Neural cell (in vitro differentiated cells): Measurements from ENCODE around the gene B9D1. TPM values are rescaled to one million over a fixed set of nuclear protein-coding genes. Genes with fewer than 3 reads are reported as not detected.

Experiments used
- H2AFZ ChIP-seq: fragments of 200-600, 300-800 bp; sonication (generic), shearing (Covaris generic); 2 replicates; pipeline ENCODE4 v1.6.0; 2014; ENCODE audit warnings: low read depth, mild to moderate bottlenecking, antibody characterized with exemption, low read length, moderate library complexity
- H3F3A ChIP-seq: fragments of 200-600 bp; shearing (Covaris generic); 2 replicates; pipeline ENCODE4 v1.6.1; 2016; ENCODE audit warnings: mild to moderate bottlenecking, moderate library complexity, mixed read lengths, antibody characterized with exemption, low read length; ENCODE audit not compliant: insufficient read depth, poor library complexity, severe bottlenecking
- H3K27ac ChIP-seq: fragments of 200-600, 300-800 bp; sonication (generic), shearing (Covaris generic); 2 replicates; pipeline ENCODE4 v1.5.1; 2014; ENCODE audit warnings: mild to moderate bottlenecking, low read length, moderate library complexity
- H3K27me3 ChIP-seq: fragments of 300-800, 200-600 bp; sonication (generic), shearing (Covaris generic); 2 replicates; pipeline ENCODE4 v1.6.0; 2014; ENCODE audit warnings: mild to moderate bottlenecking, low read depth, low read length, moderate library complexity; ENCODE audit not compliant: insufficient read depth
- H3K36me3 ChIP-seq: fragments of 300-800, 200-600 bp; sonication (generic), shearing (Covaris generic); 2 replicates; pipeline ENCODE4 v1.5.1; 2014; ENCODE audit warnings: mild to moderate bottlenecking, antibody characterized with exemption, low read length, moderate library complexity; ENCODE audit not compliant: insufficient read depth
- H3K4me2 ChIP-seq: fragments of 300-800, 200-600 bp; sonication (generic), shearing (Covaris generic); 2 replicates; pipeline ENCODE4 v1.6.0; 2014; ENCODE audit warnings: mild to moderate bottlenecking, low read length
- H3K4me3 ChIP-seq: fragments of 300-800, 200-600 bp; sonication (generic), shearing (Covaris generic); 2 replicates; pipeline ENCODE4 v1.5.1; 2014; ENCODE audit warnings: mild to moderate bottlenecking, low read length, moderate library complexity
- H3K79me2 ChIP-seq: fragments of 200-600 bp; shearing (Covaris generic); replicated peaks from 2 replicates; pipeline ENCODE4 v1.6.0; 2014; ENCODE audit warnings: mild to moderate bottlenecking, low read length, moderate library complexity; ENCODE audit not compliant: insufficient read depth
- H3K9ac ChIP-seq: fragments of 300-800, 200-600 bp; sonication (generic), shearing (Covaris generic); 2 replicates; pipeline ENCODE4 v1.6.1; 2016; ENCODE audit warnings: mild to moderate bottlenecking, low read length, mixed read lengths
- H3K9me2 ChIP-seq: fragments of 200-600 bp; shearing (Covaris generic); 2 replicates; pipeline ENCODE4 v1.6.1; 2016; ENCODE audit warnings: mild to moderate bottlenecking, low read length, mixed read lengths; ENCODE audit not compliant: insufficient read depth
- H3K9me3 ChIP-seq: fragments of 200-600, 300-800 bp; sonication (generic), shearing (Covaris generic); 2 replicates; pipeline ENCODE4 v1.6.1; 2016; ENCODE audit warnings: mild to moderate bottlenecking, mixed run types, low read length, moderate library complexity, mixed read lengths
- H4K20me1 ChIP-seq: fragments of 200-600 bp; shearing (Covaris generic); 2 replicates; pipeline ENCODE4 v1.6.1; 2016; ENCODE audit warnings: mild to moderate bottlenecking, mixed run types; ENCODE audit not compliant: insufficient read depth
- EP300 ChIP-seq: fragments of 450-650 bp; conservative IDR thresholded peaks from 2 replicates; pipeline ENCODE4 v1.6.1; 2014; ENCODE audit warnings: antibody characterized with exemption, mild to moderate bottlenecking, moderate library complexity; ENCODE audit not compliant: poor library complexity, severe bottlenecking
- EZH2 ChIP-seq: fragments of 200-600, 300-800 bp; shearing (Covaris generic), sonication (generic); IDR thresholded peaks from 2 replicates; pipeline ENCODE4 v1.6.1; 2014; ENCODE audit warnings: antibody characterized with exemption, low read length, borderline replicate concordance, mild to moderate bottlenecking; ENCODE audit not compliant: insufficient read depth, poor library complexity, severe bottlenecking
- MXI1 ChIP-seq: fragments of 450-650 bp; conservative IDR thresholded peaks from 2 replicates; pipeline ENCODE4 v1.6.1; 2014; ENCODE audit warnings: antibody characterized with exemption, mild to moderate bottlenecking; ENCODE audit not compliant: poor library complexity, severe bottlenecking
- POLR2AphosphoS5 ChIP-seq: IDR thresholded peaks from 2 replicates; pipeline ENCODE4 v1.6.1; 2012
- RAD21 ChIP-seq: fragments of 450-650 bp; conservative IDR thresholded peaks from 2 replicates; pipeline ENCODE4 v1.6.1; 2014; ENCODE audit warnings: antibody characterized with exemption, mild to moderate bottlenecking, moderate library complexity
- SMC3 ChIP-seq: fragments of 450-650 bp; conservative IDR thresholded peaks from 2 replicates; pipeline ENCODE4 v1.6.1; 2014; ENCODE audit warnings: antibody characterized with exemption, mild to moderate bottlenecking, moderate library complexity; ENCODE audit not compliant: poor library complexity
- TAF1 ChIP-seq: IDR thresholded peaks from 2 replicates; pipeline ENCODE4 v1.6.1; 2012; ENCODE audit warnings: low read depth
- polyA plus RNA-seq: library from polyadenylated mRNA; depleted of rRNA; stranded (reverse); fragments of >200 nt; gene quantifications from 2 replicates; pipeline ENCODE4 v1.2.3, GENCODE V29; 2014
- TF ChIP-seq, protein P1 (sequence below): IDR thresholded peaks from 2 replicates; pipeline ENCODE4 v1.6.1; 2012; ENCODE audit warnings: borderline replicate concordance
- TF ChIP-seq, protein P2 (sequence below): fragments of 450-650 bp; IDR thresholded peaks from 2 replicates; pipeline ENCODE4 v1.5.1; 2014; ENCODE audit warnings: antibody characterized with exemption, mild to moderate bottlenecking, moderate library complexity; ENCODE audit not compliant: poor library complexity, severe bottlenecking

The B9D1 gene
- polyA plus RNA-seq, 1 donor from 2014 or later = 32.0 TPM

DNA sequence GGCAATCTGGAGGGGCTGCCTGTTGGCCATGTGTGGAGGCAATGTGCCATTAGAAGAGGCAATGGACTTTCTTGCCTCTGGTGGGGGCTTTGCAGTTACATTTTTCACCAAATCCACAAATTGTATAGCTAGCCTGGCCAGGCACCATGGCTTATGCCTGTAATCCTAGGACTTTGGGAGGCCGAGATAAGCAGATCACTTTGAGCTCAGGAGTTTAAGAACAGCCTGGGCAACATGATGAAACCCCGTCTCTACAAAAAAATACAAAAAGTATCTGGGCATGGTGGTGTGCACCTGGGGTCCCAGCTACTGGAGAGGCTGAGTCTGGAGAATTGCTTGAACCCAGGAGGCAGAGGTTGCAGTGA is 45.8 kb upstream of the B9D1 start:
- H3K27me3 ChIP-seq = no peaks in the 10 kb centered on the region
- no peaks in the 10 kb centered on the region for H3K9me3 ChIP-seq
- H3K4me2 ChIP-seq = no peak overlapping the region
- H3F3A ChIP-seq = no peaks in the 10 kb centered on the region
- H3K9ac ChIP-seq = no peak overlapping the region
- H2AFZ ChIP-seq = no peak overlapping the region
- H3K36me3 ChIP-seq = no peaks in the 10 kb centered on the region
- H4K20me1 ChIP-seq = no peaks in the 10 kb centered on the region
- no peaks in the 10 kb centered on the region for H3K9me2 ChIP-seq
- TF ChIP-seq, protein P1, sequence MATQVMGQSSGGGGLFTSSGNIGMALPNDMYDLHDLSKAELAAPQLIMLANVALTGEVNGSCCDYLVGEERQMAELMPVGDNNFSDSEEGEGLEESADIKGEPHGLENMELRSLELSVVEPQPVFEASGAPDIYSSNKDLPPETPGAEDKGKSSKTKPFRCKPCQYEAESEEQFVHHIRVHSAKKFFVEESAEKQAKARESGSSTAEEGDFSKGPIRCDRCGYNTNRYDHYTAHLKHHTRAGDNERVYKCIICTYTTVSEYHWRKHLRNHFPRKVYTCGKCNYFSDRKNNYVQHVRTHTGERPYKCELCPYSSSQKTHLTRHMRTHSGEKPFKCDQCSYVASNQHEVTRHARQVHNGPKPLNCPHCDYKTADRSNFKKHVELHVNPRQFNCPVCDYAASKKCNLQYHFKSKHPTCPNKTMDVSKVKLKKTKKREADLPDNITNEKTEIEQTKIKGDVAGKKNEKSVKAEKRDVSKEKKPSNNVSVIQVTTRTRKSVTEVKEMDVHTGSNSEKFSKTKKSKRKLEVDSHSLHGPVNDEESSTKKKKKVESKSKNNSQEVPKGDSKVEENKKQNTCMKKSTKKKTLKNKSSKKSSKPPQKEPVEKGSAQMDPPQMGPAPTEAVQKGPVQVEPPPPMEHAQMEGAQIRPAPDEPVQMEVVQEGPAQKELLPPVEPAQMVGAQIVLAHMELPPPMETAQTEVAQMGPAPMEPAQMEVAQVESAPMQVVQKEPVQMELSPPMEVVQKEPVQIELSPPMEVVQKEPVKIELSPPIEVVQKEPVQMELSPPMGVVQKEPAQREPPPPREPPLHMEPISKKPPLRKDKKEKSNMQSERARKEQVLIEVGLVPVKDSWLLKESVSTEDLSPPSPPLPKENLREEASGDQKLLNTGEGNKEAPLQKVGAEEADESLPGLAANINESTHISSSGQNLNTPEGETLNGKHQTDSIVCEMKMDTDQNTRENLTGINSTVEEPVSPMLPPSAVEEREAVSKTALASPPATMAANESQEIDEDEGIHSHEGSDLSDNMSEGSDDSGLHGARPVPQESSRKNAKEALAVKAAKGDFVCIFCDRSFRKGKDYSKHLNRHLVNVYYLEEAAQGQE = no peak
- TF ChIP-seq, protein P2, sequence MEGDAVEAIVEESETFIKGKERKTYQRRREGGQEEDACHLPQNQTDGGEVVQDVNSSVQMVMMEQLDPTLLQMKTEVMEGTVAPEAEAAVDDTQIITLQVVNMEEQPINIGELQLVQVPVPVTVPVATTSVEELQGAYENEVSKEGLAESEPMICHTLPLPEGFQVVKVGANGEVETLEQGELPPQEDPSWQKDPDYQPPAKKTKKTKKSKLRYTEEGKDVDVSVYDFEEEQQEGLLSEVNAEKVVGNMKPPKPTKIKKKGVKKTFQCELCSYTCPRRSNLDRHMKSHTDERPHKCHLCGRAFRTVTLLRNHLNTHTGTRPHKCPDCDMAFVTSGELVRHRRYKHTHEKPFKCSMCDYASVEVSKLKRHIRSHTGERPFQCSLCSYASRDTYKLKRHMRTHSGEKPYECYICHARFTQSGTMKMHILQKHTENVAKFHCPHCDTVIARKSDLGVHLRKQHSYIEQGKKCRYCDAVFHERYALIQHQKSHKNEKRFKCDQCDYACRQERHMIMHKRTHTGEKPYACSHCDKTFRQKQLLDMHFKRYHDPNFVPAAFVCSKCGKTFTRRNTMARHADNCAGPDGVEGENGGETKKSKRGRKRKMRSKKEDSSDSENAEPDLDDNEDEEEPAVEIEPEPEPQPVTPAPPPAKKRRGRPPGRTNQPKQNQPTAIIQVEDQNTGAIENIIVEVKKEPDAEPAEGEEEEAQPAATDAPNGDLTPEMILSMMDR = no peak
- TF ChIP-seq TAF1 = no peak
- TF ChIP-seq EP300 = no peak
- no peak for TF ChIP-seq POLR2AphosphoS5
- TF ChIP-seq EZH2 = no peak
- TF ChIP-seq RAD21 = no peak
- TF ChIP-seq MXI1 = no peak
- no peak for TF ChIP-seq SMC3
- H3K4me3 ChIP-seq = no peak overlapping the region
- no peak overlapping the region for H3K27ac ChIP-seq
- no peaks in the 10 kb centered on the region for H3K79me2 ChIP-seq

DNA sequence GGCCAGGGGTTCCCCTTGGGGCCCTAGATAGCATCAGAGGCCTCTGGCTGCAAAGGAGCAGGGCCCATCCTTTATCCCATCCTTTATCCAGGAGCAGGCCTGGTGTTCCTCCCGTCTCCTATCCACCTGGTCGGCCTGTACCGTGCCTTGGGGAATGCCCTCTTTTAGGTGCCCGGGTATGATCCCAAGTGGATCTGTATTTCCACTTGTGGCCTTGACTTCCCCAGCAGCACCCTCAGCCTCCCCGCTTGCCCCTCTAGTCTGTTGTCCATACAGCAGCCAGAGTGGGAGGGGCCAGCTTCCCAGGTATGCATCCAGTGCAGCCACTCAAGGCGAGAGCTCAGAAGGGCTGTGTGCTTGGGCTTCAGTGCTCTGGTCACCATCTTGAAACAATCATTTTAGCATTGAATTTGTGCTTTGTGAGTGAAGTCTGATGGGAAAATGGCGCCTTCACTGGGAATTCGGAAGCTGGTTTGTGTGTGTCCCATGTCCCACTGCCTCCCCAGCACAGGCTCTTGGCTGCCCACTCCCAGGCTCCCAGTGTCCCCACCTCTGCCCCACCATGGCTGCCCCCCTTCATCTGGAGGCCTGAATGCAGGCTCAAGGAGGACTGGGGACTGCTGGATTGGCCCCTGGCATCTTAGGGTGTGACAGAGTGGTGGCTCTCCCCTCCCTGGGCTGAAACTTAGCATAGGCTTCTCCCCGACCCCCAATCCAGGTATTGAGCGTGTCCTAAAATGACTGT is 45.2 kb upstream of the B9D1 start:
- no peak overlapping the region for H3K9ac ChIP-seq
- H3K27me3 ChIP-seq = no peaks in the 10 kb centered on the region
- H3K4me3 ChIP-seq = no peak overlapping the region
- TF ChIP-seq EP300 (no peak), TAF1 (no peak), SMC3 (no peak), EZH2 (no peak), POLR2AphosphoS5 (no peak), RAD21 (no peak), MXI1 (no peak)
- TF ChIP-seq, protein P2 = no peak
- TF ChIP-seq, protein P1 = no peak
- H3K4me2 ChIP-seq = no peak overlapping the region
- H3K9me3 ChIP-seq = no peaks in the 10 kb centered on the region
- H3K36me3 ChIP-seq = no peaks in the 10 kb centered on the region
- H3K9me2 ChIP-seq = no peaks in the 10 kb centered on the region
- H3K27ac ChIP-seq = no peak overlapping the region
- H3K79me2 ChIP-seq = no peaks in the 10 kb centered on the region
- H4K20me1 ChIP-seq = no peaks in the 10 kb centered on the region
- H3F3A ChIP-seq = no peaks in the 10 kb centered on the region
- no peak overlapping the region for H2AFZ ChIP-seq
